ENCODE results near the gene GLS. TPM values are rescaled to one million over a fixed set of nuclear protein-coding genes. Genes with fewer than 3 reads are reported as not detected.

Gene GLS
- total RNA-seq, 1 donor from 2014 or later = 178 TPM

- Mint-ChIP-seq H3K27me3 (ENCODE audit: unreplicated experiment) (no peaks in the 10 kb centered on the region), H3K36me3 (ENCODE audit: unreplicated experiment) (no peaks in the 10 kb centered on the region), H3K4me3 (ENCODE audit: unreplicated experiment) (no peak overlapping the region), H3K27ac (ENCODE audit: unreplicated experiment) (peak overlapping the region; percentile 32), H3K9me3 (ENCODE audit: unreplicated experiment) (no peaks in the 10 kb centered on the region), H3K4me1 (ENCODE audit: unreplicated experiment) (peaks cover 80% of the 10 kb centered on the region)
- TF ChIP-seq CTCF (IDR thresholded peaks at IDR 0.05) = no peak
- DNase-seq (ENCODE audit: extremely low spot score, unreplicated experiment) = no peak
These were observed 18.0 kb upstream of the GLS start for GRCh38 chr2:190862571-190862991.

- peaks cover 79% of the 10 kb centered on the region for H3K4me1 Mint-ChIP-seq (ENCODE audit: unreplicated experiment)
- no peaks in the 10 kb centered on the region for H3K9me3 Mint-ChIP-seq (ENCODE audit: unreplicated experiment)
- DNase-seq (ENCODE audit: extremely low spot score, unreplicated experiment) = no peak
- TF ChIP-seq CTCF (IDR thresholded peaks at IDR 0.05) = no peak
- no peak overlapping the region for H3K4me3 Mint-ChIP-seq (ENCODE audit: unreplicated experiment)
- no peaks in the 10 kb centered on the region for H3K36me3 Mint-ChIP-seq (ENCODE audit: unreplicated experiment)
- peak overlapping the region; percentile 36 for H3K27ac Mint-ChIP-seq (ENCODE audit: unreplicated experiment)
- H3K27me3 Mint-ChIP-seq (ENCODE audit: unreplicated experiment) = no peaks in the 10 kb centered on the region
These were observed 16.7 kb upstream of the GLS start for GRCh38 chr2:190863946-190864345.

GRCh38 chr2:190864375-190864774 is 16.2 kb upstream of the GLS start:
- no peak for TF ChIP-seq CTCF (IDR thresholded peaks at IDR 0.05)
- DNase-seq (ENCODE audit: extremely low spot score, unreplicated experiment) = no peak
- no peaks in the 10 kb centered on the region for H3K9me3 Mint-ChIP-seq (ENCODE audit: unreplicated experiment)
- no peaks in the 10 kb centered on the region for H3K36me3 Mint-ChIP-seq (ENCODE audit: unreplicated experiment)
- H3K27ac Mint-ChIP-seq (ENCODE audit: unreplicated experiment) = peak overlapping the region; percentile 3
- H3K4me1 Mint-ChIP-seq (ENCODE audit: unreplicated experiment) = peaks cover 75% of the 10 kb centered on the region
- no peaks in the 10 kb centered on the region for H3K27me3 Mint-ChIP-seq (ENCODE audit: unreplicated experiment)
- no peak overlapping the region for H3K4me3 Mint-ChIP-seq (ENCODE audit: unreplicated experiment)

- Mint-ChIP-seq H3K36me3 (ENCODE audit: unreplicated experiment) (no peaks in the 10 kb centered on the region), H3K27me3 (ENCODE audit: unreplicated experiment) (no peaks in the 10 kb centered on the region), H3K9me3 (ENCODE audit: unreplicated experiment) (no peaks in the 10 kb centered on the region), H3K4me3 (ENCODE audit: unreplicated experiment) (no peak overlapping the region), H3K4me1 (ENCODE audit: unreplicated experiment) (peaks cover 53% of the 10 kb centered on the region), H3K27ac (ENCODE audit: unreplicated experiment) (peak overlapping the region; percentile 82)
- TF ChIP-seq CTCF (IDR thresholded peaks at IDR 0.05) = no peak
- no peak for DNase-seq (ENCODE audit: extremely low spot score, unreplicated experiment)
These were observed 13.4 kb upstream of the GLS start for GRCh38 chr2:190867212-190867611.

- TF ChIP-seq CTCF (IDR thresholded peaks at IDR 0.05) = no peak
- DNase-seq (ENCODE audit: extremely low spot score, unreplicated experiment) = no peak
- Mint-ChIP-seq H3K4me3 (ENCODE audit: unreplicated experiment) (no peak overlapping the region), H3K4me1 (ENCODE audit: unreplicated experiment) (peaks cover 49% of the 10 kb centered on the region), H3K27me3 (ENCODE audit: unreplicated experiment) (no peaks in the 10 kb centered on the region), H3K9me3 (ENCODE audit: unreplicated experiment) (no peaks in the 10 kb centered on the region), H3K36me3 (ENCODE audit: unreplicated experiment) (no peaks in the 10 kb centered on the region), H3K27ac (ENCODE audit: unreplicated experiment) (peak overlapping the region; percentile 82)
These were observed 12.8 kb upstream of the GLS start for GRCh38 chr2:190867832-190868231.

All from osteocyte (in vitro differentiated cells).